Measurements from ENCODE around the gene FLOT1.
A peak's percentile ranks its signal among the peaks of the same experiment; 100 is the strongest.

Gene FLOT1

GRCh38 chr6:30689985-30690384, 52.5 kb downstream of the FLOT1 start:
- DNase-seq: no peak

DNA sequence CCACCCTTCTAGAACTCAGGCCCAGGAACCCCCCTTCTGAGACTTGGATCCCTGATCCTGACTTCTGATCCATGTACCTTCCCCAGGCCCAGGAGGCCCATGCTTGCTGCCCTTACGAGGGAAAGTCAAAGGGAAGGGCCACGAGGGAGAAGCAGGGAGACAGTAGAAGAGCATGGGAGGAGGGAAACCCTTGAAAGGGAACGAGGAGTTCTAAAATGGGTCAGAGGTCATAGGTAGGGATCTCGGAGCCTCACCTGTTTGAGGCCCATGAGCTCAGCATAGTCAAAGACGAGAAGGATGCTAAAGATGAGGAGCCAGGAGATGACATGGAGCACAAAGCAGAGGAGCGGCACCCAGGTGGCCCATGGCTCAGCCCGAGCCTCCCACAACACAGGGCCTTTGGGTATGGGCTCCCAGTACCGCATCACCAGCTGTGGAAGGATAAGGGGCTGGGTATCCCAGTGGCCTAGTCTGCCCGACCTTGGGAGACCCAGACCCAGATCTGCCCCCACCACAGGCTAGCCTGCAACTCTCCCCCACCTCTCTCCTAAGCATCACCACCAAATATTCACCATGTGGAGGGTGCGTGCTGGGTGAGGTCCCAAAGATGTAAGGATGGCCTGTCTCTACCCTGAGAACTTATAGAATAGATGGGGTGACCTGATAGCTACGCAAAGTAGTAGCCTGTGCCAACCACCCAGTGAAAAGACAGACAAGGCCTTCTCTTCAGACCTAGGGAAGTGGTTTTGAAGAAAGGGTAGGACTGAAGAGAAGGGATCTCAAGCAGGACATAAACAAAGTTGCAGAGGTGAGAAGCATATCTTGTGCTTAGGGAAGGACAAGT, 53.2 kb downstream of the FLOT1 start:
- no peak for DNase-seq

- no peak for DNase-seq
Measured at GRCh38 chr6:30688569-30688968, 53.9 kb downstream of the FLOT1 start.

DNA sequence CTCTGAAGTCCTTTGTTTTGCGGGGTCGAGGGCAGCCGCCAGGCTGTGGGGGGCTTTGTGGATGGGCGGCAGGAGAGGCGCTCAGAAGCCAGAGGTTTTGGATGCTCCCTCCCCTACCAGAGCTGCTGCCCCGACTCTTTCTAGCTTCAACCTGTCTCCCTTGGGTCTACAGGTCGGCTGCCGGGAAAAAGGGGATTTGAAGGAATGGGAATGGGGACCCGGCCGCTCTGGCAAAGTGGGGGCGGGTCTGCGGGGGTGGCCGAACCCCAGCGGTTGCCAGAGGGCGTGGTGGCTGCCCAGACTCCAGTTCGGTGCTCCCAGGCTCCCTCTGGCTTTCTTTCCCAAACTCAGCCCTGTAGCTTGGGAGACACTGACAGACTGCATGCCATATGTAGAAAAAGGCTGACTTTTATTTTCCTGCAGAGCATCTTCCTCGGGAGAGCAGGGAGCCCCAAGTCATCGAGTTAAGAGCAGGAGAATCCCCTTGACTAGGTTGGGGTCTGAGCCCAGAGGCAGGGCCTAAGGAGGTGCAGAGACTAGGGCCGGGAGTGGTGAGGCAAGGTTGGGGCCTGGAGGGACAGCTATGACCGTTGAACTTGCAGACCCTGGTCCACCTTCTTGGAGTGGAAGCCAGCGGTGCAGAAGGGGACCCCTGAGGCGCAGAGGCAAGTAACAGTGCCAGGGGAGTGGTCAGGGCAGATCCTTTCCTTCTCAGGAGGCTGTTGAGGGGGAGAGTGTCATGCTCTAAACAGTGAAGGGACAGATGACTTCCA, 54.6 kb downstream of the FLOT1 start:
- DNase-seq: no peak

DNA sequence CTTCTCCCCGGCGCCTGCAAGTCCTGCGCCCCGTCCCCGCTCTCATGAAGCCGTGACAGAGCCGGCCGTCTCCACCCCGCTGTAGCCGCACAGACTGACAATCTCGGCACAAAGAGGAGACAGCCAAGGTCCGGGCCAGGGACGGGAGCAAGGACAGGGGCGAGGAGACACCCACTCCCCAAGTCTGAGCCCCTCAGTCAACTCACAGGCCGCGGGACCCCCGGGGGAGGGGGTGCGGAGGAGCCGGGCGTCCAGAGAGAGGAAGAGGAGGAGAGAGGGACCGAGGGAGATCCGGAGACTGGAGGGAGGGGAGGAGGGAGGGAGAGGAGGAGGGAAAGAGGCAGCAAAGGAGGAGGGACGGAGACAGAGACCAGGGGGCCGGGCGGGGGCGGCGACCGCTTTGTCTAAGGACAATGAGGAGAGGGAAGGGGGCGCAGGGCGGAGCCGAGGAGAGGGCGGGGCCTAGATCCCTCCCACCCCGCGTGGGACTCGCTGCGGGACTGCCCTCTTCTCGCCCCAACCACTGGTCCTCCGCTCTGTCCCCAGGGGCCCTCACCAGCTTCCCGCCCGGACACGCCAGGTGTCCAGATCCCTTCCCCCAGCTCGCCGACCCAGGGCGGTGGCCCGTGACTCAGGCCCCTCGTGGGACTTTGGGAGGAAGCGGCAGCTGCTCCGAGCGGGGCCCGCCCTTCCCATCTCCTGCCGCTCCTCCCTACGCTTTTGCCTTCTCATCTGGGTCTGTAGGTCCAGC, 55.4 kb downstream of the FLOT1 start:
- peak; percentile 97 for DNase-seq

GRCh38 chr6:30686009-30686907, 56.2 kb downstream of the FLOT1 start, which contains the start of gene PPP1R18:
TSS of gene PPP1R18 (minus strand) at chr6:30686645. CDS start at chr6:30686018, 627 bp downstream.
- DNase-seq: no peak

GRCh38 chr6:30685157-30686008, 57.1 kb downstream of the FLOT1 start:
- DNase-seq: no peak

GRCh38 chr6:30684386-30685156, 57.9 kb downstream of the FLOT1 start:
- DNase-seq: no peak

DNA sequence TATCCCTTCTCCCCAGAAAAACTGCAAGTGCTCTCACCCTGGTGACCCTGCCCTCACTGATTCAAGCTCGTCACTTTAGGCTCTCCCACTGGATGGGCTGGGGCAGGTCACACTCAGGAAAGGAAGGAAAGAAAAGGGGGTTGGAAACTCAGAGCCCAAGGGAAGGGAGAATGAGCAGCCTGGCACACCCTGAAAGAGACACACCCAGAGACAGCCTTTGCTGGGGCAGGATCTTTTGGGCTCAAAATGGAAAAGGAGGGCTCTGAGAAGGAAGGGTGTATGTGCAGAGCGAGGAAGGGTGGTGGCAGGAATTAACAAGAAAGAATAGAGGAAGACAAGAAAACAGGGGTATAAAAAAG, 58.5 kb downstream of the FLOT1 start:
- no peak for DNase-seq

DNA sequence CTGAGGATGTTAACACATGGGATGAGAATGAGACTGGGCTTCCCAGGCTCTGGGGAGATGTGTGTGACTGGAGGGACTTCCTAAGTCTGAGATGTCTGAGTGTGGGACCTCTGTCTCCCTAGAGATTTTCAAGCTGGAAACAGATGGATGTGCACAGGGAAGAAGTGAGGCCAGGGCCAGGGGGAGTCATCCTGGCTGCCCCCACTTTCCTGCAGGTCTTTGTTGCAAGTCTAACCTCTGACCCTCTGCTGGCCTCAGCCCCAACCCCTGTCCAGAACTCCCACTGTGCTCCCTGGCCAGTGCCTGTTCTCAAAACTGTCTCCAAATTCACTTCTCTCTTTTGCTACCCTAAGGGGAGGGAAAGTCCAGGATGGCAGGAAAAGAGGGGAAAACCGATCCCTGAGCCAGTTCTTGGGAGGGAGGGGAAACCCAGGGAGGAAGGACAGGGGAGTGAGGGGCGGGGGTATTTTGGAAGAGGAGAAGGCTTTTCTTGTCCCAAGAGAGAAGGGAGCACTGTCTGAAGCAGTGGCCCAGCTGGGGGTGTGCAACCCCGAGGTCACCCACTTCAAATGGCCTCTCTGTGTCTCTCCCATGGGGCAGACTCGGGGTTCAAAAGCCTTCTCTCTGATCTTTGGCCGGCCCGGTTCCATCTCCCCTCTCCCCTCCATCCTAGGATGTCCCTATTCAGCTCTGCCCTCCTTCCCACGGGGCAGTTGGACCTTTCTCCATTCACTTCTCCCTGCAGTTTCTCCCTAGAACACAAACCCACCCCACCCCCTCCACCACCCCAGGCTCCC, 59.1 kb downstream of the FLOT1 start:
- DNase-seq: no peak

DNA sequence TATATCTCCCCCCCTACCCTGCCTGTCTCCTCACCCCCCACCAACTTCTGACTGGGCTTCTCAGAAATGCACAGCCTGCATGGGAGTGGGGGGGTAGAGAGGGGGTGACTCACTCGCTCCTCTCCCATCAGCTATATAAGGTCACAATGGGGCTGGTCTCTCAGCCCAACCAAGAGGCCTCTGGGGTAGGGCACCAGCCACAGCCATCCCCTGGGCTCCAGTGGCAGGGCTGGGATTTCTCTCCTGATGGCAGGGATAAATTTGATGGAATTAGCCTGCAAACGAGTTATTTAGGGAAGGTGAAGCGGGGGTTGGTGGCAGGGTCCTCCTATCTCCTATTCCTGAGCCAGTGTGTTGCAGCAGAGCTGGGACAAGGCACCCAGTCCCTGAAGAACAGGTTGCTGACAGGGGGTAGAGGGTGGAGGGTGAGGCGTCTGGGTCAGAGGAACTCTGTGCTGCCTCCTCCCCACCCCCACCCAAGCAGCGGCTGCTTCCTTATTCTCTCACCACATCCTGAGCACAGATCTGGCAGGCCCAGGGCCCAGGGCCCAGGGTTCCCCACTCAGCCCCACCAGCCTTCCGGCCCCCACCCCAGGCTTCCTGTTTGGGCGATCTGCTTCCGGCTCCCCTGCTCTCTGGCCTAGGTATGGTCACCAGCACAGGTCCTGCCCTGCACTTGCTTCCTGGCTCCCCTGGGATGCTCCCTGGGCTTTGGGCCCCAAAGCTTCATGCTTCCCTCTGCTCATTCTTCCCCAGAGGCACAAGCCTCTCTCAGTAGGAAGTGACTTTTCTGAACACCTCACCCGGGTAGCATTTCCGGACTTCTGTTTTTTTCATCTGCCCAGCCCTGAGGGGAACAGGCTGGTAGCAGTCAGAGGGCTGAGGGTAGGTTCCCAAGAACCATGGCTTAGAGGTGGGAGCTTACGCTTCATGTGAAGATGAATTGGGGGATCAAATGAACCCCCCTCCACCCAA, 60.1 kb downstream of the FLOT1 start:
- DNase-seq: peak; percentile 92

DNA sequence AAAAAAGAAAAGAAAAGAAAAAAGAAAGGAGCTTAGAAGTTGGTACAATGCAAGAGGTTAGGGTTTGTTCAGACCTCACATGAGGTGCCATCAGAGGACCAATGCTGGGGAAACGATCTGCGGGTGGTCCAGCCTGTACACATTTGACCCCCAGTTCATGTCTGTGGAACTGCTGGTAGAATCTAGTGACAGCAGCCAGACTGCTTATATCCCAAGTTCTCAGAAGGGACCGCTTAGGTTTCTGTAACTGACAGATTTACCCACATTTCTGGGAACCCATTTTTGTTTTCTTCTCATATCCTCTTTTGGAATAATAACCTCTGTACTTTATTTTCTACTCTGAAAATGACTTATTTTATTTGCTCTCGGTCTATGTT, 60.7 kb downstream of the FLOT1 start:
- no peak for DNase-seq

GRCh38 chr6:30679765-30680535, 62.5 kb downstream of the FLOT1 start:
- no peak for DNase-seq

- DNase-seq: peak; percentile 94
Measured at GRCh38 chr6:30678964-30679726, 63.3 kb downstream of the FLOT1 start.
